ENCODE results near the gene MTUS2.

DNA sequence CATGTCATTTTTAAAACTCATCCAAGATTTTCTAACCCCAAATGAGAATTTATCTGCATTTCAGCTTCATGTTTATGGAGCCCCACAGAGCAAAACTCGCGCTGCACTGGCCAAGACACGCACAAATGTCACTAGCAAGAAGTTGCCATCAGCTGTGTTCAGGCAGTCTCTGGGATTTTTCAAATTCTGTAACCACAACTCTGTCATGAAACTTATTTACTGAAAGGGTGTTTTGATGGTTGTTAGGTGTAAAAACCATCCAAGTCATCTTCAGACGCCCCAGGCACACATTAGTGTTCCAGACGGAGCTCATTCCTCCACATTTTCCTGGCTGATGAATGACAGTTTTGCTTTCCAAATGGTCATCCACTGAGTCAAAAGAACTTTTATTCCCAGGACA lies 712.0 kb downstream of the MTUS2 start:
- TF ChIP-seq POLR2A (IDR thresholded peaks at IDR 0.05; ENCODE audit: low read length) (no peak), GATA1 (IDR thresholded peaks at IDR 0.05; ENCODE audit: low read depth, low read length) (no peak)

Data from erythroblast (primary cell).